WTC11 (cell line): Measurements from ENCODE around the gene PCDHGA8.

Source experiments
- MXD4 ChIP-seq: fragments of 250-450 bp; sonication (Bioruptor Pico); IDR thresholded peaks from 2 replicates; pipeline ENCODE4 v1.8.0; 2021; ENCODE audit warnings: mild to moderate bottlenecking, moderate library complexity, borderline replicate concordance
- SP1 ChIP-seq: sonication (generic); formaldehyde crosslinking; conservative IDR thresholded peaks from 2 replicates; pipeline ENCODE4 v1.8.1; 2022; ENCODE audit warnings: missing genetic modification reagents
- TCF7 ChIP-seq: sonication (generic); formaldehyde crosslinking; IDR thresholded peaks from 2 replicates; pipeline ENCODE4 v1.8.0; 2022; ENCODE audit warnings: mild to moderate bottlenecking, low read depth, missing genetic modification reagents, moderate library complexity
- TF ChIP-seq, protein P1 (sequence below): fragments of 200-600 bp; IDR thresholded peaks from 2 replicates; pipeline ENCODE4 v1.8.0; 2022; ENCODE audit warnings: antibody characterized with exemption
- TF ChIP-seq, protein P2 (sequence below): sonication (generic); formaldehyde crosslinking; IDR thresholded peaks from 2 replicates; pipeline ENCODE4 v1.8.1; 2022; ENCODE audit warnings: low read depth, missing genetic modification reagents, borderline replicate concordance
- TF ChIP-seq, protein P3 (sequence below): sonication (generic); formaldehyde crosslinking; conservative IDR thresholded peaks from 2 replicates; pipeline ENCODE4 v1.8.1; 2022; ENCODE audit warnings: mild to moderate bottlenecking, missing genetic modification reagents

DNA sequence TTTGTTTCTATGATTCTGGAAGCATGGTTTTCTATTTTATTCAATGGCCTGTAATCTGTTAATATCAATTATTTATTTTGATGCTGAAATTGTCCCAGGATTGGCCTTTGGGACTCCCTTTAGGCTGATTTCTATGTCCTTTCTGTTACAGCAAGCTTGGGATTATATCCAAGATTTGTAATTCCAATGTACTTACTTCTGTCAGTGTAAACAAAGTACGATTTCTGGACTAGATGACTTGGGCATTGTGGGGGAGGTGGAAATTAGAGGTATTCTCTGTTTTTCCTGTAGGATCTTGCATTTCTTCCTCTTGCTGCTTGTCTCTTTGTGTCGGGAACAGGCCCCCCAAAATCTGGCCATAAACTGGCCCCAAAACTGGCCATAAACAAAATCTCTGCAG lies 41.6 kb downstream of the PCDHGA8 start:
- no peak for TF ChIP-seq TCF7 (CRISPR knock-in tag)
- TF ChIP-seq SP1 (CRISPR knock-in tag), result no peak
- TF ChIP-seq, protein P1, sequence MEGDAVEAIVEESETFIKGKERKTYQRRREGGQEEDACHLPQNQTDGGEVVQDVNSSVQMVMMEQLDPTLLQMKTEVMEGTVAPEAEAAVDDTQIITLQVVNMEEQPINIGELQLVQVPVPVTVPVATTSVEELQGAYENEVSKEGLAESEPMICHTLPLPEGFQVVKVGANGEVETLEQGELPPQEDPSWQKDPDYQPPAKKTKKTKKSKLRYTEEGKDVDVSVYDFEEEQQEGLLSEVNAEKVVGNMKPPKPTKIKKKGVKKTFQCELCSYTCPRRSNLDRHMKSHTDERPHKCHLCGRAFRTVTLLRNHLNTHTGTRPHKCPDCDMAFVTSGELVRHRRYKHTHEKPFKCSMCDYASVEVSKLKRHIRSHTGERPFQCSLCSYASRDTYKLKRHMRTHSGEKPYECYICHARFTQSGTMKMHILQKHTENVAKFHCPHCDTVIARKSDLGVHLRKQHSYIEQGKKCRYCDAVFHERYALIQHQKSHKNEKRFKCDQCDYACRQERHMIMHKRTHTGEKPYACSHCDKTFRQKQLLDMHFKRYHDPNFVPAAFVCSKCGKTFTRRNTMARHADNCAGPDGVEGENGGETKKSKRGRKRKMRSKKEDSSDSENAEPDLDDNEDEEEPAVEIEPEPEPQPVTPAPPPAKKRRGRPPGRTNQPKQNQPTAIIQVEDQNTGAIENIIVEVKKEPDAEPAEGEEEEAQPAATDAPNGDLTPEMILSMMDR, result no peak
- TF ChIP-seq, protein P2, sequence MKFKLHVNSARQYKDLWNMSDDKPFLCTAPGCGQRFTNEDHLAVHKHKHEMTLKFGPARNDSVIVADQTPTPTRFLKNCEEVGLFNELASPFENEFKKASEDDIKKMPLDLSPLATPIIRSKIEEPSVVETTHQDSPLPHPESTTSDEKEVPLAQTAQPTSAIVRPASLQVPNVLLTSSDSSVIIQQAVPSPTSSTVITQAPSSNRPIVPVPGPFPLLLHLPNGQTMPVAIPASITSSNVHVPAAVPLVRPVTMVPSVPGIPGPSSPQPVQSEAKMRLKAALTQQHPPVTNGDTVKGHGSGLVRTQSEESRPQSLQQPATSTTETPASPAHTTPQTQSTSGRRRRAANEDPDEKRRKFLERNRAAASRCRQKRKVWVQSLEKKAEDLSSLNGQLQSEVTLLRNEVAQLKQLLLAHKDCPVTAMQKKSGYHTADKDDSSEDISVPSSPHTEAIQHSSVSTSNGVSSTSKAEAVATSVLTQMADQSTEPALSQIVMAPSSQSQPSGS (CRISPR knock-in tag), result no peak
- no peak for TF ChIP-seq MXD4 (CRISPR knock-in tag)
- TF ChIP-seq, protein P3, sequence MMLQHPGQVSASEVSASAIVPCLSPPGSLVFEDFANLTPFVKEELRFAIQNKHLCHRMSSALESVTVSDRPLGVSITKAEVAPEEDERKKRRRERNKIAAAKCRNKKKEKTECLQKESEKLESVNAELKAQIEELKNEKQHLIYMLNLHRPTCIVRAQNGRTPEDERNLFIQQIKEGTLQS (CRISPR knock-in tag), result no peak
